Stomach (tissue), 4 donors: Measurements from ENCODE around the gene EXOC1.

Experiments used
- POLR2A ChIP-seq, 4 donors: fragments of 450-650 bp; IDR thresholded peaks; one replicate each; pipeline ENCODE4 v1.6.1; 2016; ENCODE audit warnings: antibody characterized with exemption in 4 of 4, control low read depth in 2 of 4, mild to moderate bottlenecking in 1 of 4, moderate library complexity in 1 of 4
- POLR2AphosphoS5 ChIP-seq, 3 donors: sonication (generic); formaldehyde crosslinking; IDR thresholded peaks; one replicate each; pipeline ENCODE4 v1.6.1; 2016; ENCODE audit warnings: antibody characterized with exemption in 3 of 3
- TF ChIP-seq, protein P1 (sequence below), 7 experiments: fragments of 450-650 bp in 4 of 7; fragments of 200-600 bp in 3 of 7; sonication (generic) in 3 of 7; IDR thresholded peaks; one replicate each; pipeline ENCODE4 v1.5.1; 2016 to 2019; ENCODE audit warnings: antibody characterized with exemption in 7 of 7, control low read depth in 2 of 7, mild to moderate bottlenecking in 1 of 7

DNA sequence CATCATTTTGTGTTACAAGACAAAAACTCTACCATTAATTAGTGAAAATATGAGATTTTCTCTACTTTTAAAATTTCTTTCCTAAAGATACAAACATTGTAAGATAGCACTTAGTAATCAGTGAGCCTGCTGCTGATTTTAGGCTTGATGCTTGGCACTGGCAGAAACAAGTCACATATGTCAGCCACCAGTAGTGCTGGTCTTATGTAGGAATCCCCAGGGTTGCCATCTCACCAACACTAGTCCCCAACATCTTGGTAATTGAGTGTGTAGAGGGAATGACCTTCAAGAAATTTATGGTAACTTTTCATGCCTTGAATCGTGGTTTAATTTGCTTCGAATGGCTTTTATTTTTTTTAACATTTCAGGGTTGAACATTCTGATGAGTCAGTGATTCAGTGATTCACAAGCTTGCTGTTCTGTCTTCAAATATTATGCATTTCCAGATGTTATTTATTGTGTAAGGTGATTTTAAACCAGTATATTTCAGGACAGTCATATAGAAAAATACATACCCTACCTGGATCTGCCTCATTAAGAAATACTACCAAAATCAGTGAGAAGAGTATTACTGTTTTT lies 11.9 kb downstream of the EXOC1 start:
- TF ChIP-seq, protein P1, sequence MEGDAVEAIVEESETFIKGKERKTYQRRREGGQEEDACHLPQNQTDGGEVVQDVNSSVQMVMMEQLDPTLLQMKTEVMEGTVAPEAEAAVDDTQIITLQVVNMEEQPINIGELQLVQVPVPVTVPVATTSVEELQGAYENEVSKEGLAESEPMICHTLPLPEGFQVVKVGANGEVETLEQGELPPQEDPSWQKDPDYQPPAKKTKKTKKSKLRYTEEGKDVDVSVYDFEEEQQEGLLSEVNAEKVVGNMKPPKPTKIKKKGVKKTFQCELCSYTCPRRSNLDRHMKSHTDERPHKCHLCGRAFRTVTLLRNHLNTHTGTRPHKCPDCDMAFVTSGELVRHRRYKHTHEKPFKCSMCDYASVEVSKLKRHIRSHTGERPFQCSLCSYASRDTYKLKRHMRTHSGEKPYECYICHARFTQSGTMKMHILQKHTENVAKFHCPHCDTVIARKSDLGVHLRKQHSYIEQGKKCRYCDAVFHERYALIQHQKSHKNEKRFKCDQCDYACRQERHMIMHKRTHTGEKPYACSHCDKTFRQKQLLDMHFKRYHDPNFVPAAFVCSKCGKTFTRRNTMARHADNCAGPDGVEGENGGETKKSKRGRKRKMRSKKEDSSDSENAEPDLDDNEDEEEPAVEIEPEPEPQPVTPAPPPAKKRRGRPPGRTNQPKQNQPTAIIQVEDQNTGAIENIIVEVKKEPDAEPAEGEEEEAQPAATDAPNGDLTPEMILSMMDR (IDR thresholded peaks at IDR 0.05), result no peak
- TF ChIP-seq POLR2AphosphoS5 (IDR thresholded peaks at IDR 0.05) (no peak), POLR2A (IDR thresholded peaks at IDR 0.05) (no peak)
